K562 (cell line): Measurements from ENCODE around the gene GAL3ST3. TPM values are rescaled to one million over a fixed set of nuclear protein-coding genes. Genes with fewer than 3 reads are reported as not detected.

Experiments used
- ATF4 ChIP-seq: fragments of 450-650 bp; formaldehyde crosslinking; IDR thresholded peaks from 2 replicates; pipeline ENCODE4 v1.4.0; 2022; ENCODE audit warnings: mild to moderate bottlenecking, moderate library complexity
- CAMTA2 ChIP-seq: fragments of 250-450 bp; sonication (Bioruptor Pico); conservative IDR thresholded peaks from 2 replicates; pipeline ENCODE4 v1.5.1; 2022
- CBX1 ChIP-seq: sonication (generic); IDR thresholded peaks from 2 replicates; pipeline ENCODE4 v1.6.1; 2016; ENCODE audit warnings: antibody characterized with exemption, low read depth, mild to moderate bottlenecking
- HES1 ChIP-seq: fragments of 450-650 bp; IDR thresholded peaks from 2 replicates; pipeline ENCODE4 v1.6.1; 2016; ENCODE audit warnings: low read depth, mild to moderate bottlenecking, moderate library complexity
- HNRNPH1 ChIP-seq: fragments of 200-400 bp; formaldehyde crosslinking; optimal IDR thresholded peaks from 2 replicates; pipeline ENCODE3; 2017; ENCODE audit warnings: low read depth, mild to moderate bottlenecking, low read length, moderate library complexity
- HOXB6 ChIP-seq: fragments of 250-450 bp; sonication (Bioruptor Pico); IDR thresholded peaks from 2 replicates; pipeline ENCODE4 v1.5.1; 2022; ENCODE audit warnings: mild to moderate bottlenecking, borderline replicate concordance
- PCBP2 ChIP-seq: fragments of 200-400 bp; formaldehyde crosslinking; IDR thresholded peaks from 2 replicates; pipeline ENCODE4 v1.6.1; 2018; ENCODE audit warnings: low read length, low read depth, mild to moderate bottlenecking, moderate library complexity; ENCODE audit not compliant: poor library complexity, severe bottlenecking
- RAD51 ChIP-seq: fragments of 450-650 bp; IDR thresholded peaks from 2 replicates; pipeline ENCODE4 v1.7.1; 2016; ENCODE audit warnings: low read depth, mild to moderate bottlenecking, borderline replicate concordance
- RBM25 ChIP-seq: fragments of 200-400 bp; formaldehyde crosslinking; IDR thresholded peaks from 2 replicates; pipeline ENCODE4 v1.6.1; 2018; ENCODE audit warnings: low read length, low read depth, moderate library complexity; ENCODE audit not compliant: severe bottlenecking
- SP1 ChIP-seq: sonication (generic); formaldehyde crosslinking; IDR thresholded peaks from 2 replicates; pipeline ENCODE4 v1.8.1; 2022; ENCODE audit warnings: mild to moderate bottlenecking, missing genetic modification reagents
- TCF7 ChIP-seq: sonication (generic); IDR thresholded peaks from 2 replicates; pipeline ENCODE4 v1.6.1; 2016; ENCODE audit warnings: antibody characterized with exemption, borderline replicate concordance
- TCF7L2 ChIP-seq: fragments of 150-350 bp; IDR thresholded peaks from 2 replicates; pipeline ENCODE4 v1.6.1; 2016; ENCODE audit warnings: low read depth, mild to moderate bottlenecking, low read length, moderate library complexity
- TGIF2 ChIP-seq: sonication (generic); formaldehyde crosslinking; IDR thresholded peaks from 2 replicates; pipeline ENCODE4 v1.8.1; 2022; ENCODE audit warnings: mild to moderate bottlenecking, missing genetic modification reagents, moderate library complexity
- ZNF764 ChIP-seq: fragments of 250-450 bp; sonication (Bioruptor Pico); IDR thresholded peaks from 2 replicates; pipeline ENCODE4 v1.4.0; 2020; ENCODE audit warnings: low read depth, mild to moderate bottlenecking, moderate library complexity
- ZNF780A ChIP-seq: fragments of 250-450 bp; sonication (Bioruptor Pico); IDR thresholded peaks from 2 replicates; pipeline ENCODE4 v1.5.0; 2021; ENCODE audit warnings: mild to moderate bottlenecking
- ZSCAN29 ChIP-seq: fragments of 450-650 bp; IDR thresholded peaks from 2 replicates; pipeline ENCODE4 v1.6.1; 2017
- polyA plus RNA-seq, 8 experiments: library from polyadenylated mRNA; depleted of rRNA in 4 of 8; stranded (reverse) in 5 of 8; unstranded in 3 of 8; fragments of >200 nt; fragmentation: Nextera tagmentation in 2 of 8; fragmentation: Illumina TruSeq in 1 of 8; extraction: Ambion mirVana in 2 of 8; extraction: Trizol in 1 of 8; gene quantifications; 2 replicates each; pipeline versions ENCODE4 v1.2.1 to v1.2.3, GENCODE V29; 2011 to 2014; ENCODE audit warnings: inconsistent platforms in 1 of 8, missing spikeins in 1 of 8
- total RNA-seq, 7 experiments: library from RNA; depleted of rRNA in 6 of 7; stranded (reverse); fragments of >200 nt in 6 of 7; fragmentation: Illumina TruSeq in 2 of 7; extraction: Trizol in 2 of 7; gene quantifications; 2 replicates each; pipeline versions ENCODE4 v1.2.1 to v1.2.3, GENCODE V29; 2011 to 2021; ENCODE audit warnings: low replicate concordance in 1 of 7
- TF ChIP-seq, protein P1 (sequence below): sonication (generic); formaldehyde crosslinking; IDR thresholded peaks from 2 replicates; pipeline ENCODE4 v1.8.0; 2022; ENCODE audit warnings: missing genetic modification reagents, mild to moderate bottlenecking, moderate library complexity, borderline replicate concordance
- TF ChIP-seq, protein P2 (sequence below): fragments of 450-650 bp; IDR thresholded peaks from 2 replicates; pipeline ENCODE4 v1.6.1; 2014; ENCODE audit warnings: low read depth, mild to moderate bottlenecking, moderate library complexity, borderline replicate concordance
- TF ChIP-seq, protein P3 (sequence below), 3 experiments: fragments of 200-800 bp in 1 of 3; sonication (Bioruptor generic) in 1 of 3; sonication (generic) in 1 of 3; formaldehyde crosslinking in 1 of 3; IDR thresholded peaks; 2 replicates each; pipeline versions ENCODE4 v1.6.1 to v1.8.0; 2016 to 2022; ENCODE audit warnings: mild to moderate bottlenecking in 2 of 3, missing compliant biosample characterization in 2 of 3, missing genetic modification characterization in 2 of 3, missing genetic modification reagents in 1 of 3
- TF ChIP-seq, protein P4 (sequence below): IDR thresholded peaks from 2 replicates; pipeline ENCODE4 v1.6.1; 2014; ENCODE audit warnings: antibody characterized with exemption

The GAL3ST3 gene
- total and polyA plus RNA-seq, 9 of the 15 experiments (the other 6 are each of a cell fraction or from before 2014, with no cell fraction given) = not detected

- TF ChIP-seq ZNF764 (CRISPR knock-in tag) = no peak
- no peak for TF ChIP-seq RAD51
- no peak for TF ChIP-seq TCF7L2
- TF ChIP-seq, protein P1, sequence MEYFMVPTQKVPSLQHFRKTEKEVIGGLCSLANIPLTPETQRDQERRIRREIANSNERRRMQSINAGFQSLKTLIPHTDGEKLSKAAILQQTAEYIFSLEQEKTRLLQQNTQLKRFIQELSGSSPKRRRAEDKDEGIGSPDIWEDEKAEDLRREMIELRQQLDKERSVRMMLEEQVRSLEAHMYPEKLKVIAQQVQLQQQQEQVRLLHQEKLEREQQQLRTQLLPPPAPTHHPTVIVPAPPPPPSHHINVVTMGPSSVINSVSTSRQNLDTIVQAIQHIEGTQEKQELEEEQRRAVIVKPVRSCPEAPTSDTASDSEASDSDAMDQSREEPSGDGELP (CRISPR knock-in tag) = peak; percentile 89
- TF ChIP-seq ATF4 (CRISPR knock-in tag) = no peak
- TF ChIP-seq CBX1 = no peak
- TF ChIP-seq HES1 = peak; percentile 15; the same call in 1 of the 2 replicates
- no peak; the same call in 1 of the 2 replicates for TF ChIP-seq TGIF2 (CRISPR knock-in tag)
- no peak for TF ChIP-seq CAMTA2 (CRISPR knock-in tag)
- 0 out of 2 replicates have a peak, but pooled peaks have one; percentile 60 for TF ChIP-seq TCF7
- peak; percentile 22 for TF ChIP-seq RBM25
- TF ChIP-seq ZSCAN29 = no peak
- TF ChIP-seq, protein P2, sequence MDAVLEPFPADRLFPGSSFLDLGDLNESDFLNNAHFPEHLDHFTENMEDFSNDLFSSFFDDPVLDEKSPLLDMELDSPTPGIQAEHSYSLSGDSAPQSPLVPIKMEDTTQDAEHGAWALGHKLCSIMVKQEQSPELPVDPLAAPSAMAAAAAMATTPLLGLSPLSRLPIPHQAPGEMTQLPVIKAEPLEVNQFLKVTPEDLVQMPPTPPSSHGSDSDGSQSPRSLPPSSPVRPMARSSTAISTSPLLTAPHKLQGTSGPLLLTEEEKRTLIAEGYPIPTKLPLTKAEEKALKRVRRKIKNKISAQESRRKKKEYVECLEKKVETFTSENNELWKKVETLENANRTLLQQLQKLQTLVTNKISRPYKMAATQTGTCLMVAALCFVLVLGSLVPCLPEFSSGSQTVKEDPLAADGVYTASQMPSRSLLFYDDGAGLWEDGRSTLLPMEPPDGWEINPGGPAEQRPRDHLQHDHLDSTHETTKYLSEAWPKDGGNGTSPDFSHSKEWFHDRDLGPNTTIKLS = peak; percentile 98
- TF ChIP-seq, protein P3, sequence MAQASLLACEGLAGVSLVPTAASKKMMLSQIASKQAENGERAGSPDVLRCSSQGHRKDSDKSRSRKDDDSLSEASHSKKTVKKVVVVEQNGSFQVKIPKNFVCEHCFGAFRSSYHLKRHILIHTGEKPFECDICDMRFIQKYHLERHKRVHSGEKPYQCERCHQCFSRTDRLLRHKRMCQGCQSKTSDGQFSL (CRISPR knock-in tag; IDR thresholded peaks at IDR 0.05) = 0 out of 2 replicates have a peak, but pooled peaks have one; percentile 47
- TF ChIP-seq, protein P3 (tag; IDR thresholded peaks at IDR 0.05) = 0 out of 4 replicates have a peak, but pooled peaks of 1 of the 2 experiments have one; percentile 39
- TF ChIP-seq PCBP2 = no peak
- TF ChIP-seq HNRNPH1 = no peak
- TF ChIP-seq SP1 (CRISPR knock-in tag) = peak; percentile 95
- TF ChIP-seq ZNF780A = no peak
- TF ChIP-seq, protein P4, sequence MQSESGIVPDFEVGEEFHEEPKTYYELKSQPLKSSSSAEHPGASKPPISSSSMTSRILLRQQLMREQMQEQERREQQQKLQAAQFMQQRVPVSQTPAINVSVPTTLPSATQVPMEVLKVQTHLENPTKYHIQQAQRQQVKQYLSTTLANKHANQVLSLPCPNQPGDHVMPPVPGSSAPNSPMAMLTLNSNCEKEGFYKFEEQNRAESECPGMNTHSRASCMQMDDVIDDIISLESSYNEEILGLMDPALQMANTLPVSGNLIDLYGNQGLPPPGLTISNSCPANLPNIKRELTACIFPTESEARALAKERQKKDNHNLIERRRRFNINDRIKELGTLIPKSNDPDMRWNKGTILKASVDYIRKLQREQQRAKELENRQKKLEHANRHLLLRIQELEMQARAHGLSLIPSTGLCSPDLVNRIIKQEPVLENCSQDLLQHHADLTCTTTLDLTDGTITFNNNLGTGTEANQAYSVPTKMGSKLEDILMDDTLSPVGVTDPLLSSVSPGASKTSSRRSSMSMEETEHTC = 0 out of 2 replicates have a peak, but pooled peaks have one; percentile 3
- TF ChIP-seq HOXB6 (CRISPR knock-in tag) = no peak
These were observed 46.9 kb downstream of the GAL3ST3 start, which contains the start of the genes BANF1 and EIF1AD (continued) for GRCh38 chr11:66001942-66002647.
